Upper lobe of left lung (tissue), 6 donors: Measurements from ENCODE around the gene FAM20B. TPM values are rescaled to one million over a fixed set of nuclear protein-coding genes. Genes with fewer than 3 reads are reported as not detected.

Experiments
- ATAC-seq, 2 donors: fragments of 200-7000 bp; cut with Tn5 transposase; one replicate each; pipeline ENCODE4 v1.9.1; 2022; ENCODE audit warnings: mild to moderate bottlenecking in 2 of 2, moderate library complexity in 2 of 2; ENCODE audit not compliant: low FRiP score in 2 of 2
- DNase-seq, 2 donors: peaks; one replicate each; pipeline ENCODE4 v3.0.0-alpha.2; 2019 to 2020
- H3K27ac ChIP-seq, 4 donors: fragments of 200-600 bp; sonication (generic); one replicate each; pipeline ENCODE4 v1.5.1; 2016 to 2019
- H3K27me3 ChIP-seq, 4 donors: fragments of 200-600 bp; sonication (generic); one replicate each; pipeline ENCODE4 v1.5.1; 2017 to 2019
- H3K36me3 ChIP-seq, 4 donors: fragments of 200-600 bp; sonication (generic); one replicate each; pipeline ENCODE4 v1.5.1; 2016 to 2019
- H3K4me1 ChIP-seq, 4 donors: fragments of 200-600 bp; sonication (generic); one replicate each; pipeline ENCODE4 v1.5.1; 2018 to 2019
- H3K4me3 ChIP-seq, 4 donors: fragments of 200-600 bp; sonication (generic); one replicate each; pipeline ENCODE4 v1.5.1; 2017 to 2019; ENCODE audit warnings: mild to moderate bottlenecking in 2 of 4, moderate library complexity in 1 of 4
- H3K9me3 ChIP-seq, 4 donors: fragments of 200-600 bp; sonication (generic); one replicate each; pipeline ENCODE4 v1.5.1; 2018 to 2019
- EP300 ChIP-seq, 4 donors: sonication (generic); formaldehyde crosslinking; IDR thresholded peaks; one replicate each; pipeline ENCODE4 v1.5.1; 2017; ENCODE audit warnings: antibody characterized with exemption in 4 of 4, control low read depth in 2 of 4
- POLR2A ChIP-seq, 4 donors: fragments of 450-650 bp; IDR thresholded peaks; one replicate each; pipeline ENCODE4 v1.5.1; 2016 to 2017; ENCODE audit warnings: antibody characterized with exemption in 4 of 4, mild to moderate bottlenecking in 2 of 4
- POLR2AphosphoS5 ChIP-seq, 2 donors: sonication (generic); formaldehyde crosslinking; IDR thresholded peaks; one replicate each; pipeline ENCODE4 v1.5.1; 2017; ENCODE audit warnings: antibody characterized with exemption in 2 of 2
- WGBS, 2 donors: methylation state at CpG; one replicate each; pipeline ENCODE4 v1.1.5; 2017 to 2018; 5-methylcytosine and 5-hydroxymethylcytosine counted together
- total RNA-seq, 6 donors: library from RNA; depleted of rRNA in 4 of 6; stranded (reverse); fragments of >200 nt in 4 of 6; gene quantifications; one replicate each; pipeline versions ENCODE4 v1.1.0 to v1.2.1, GENCODE V29; 2016 to 2021
- TF ChIP-seq, protein P1 (sequence below), 6 experiments: fragments of 450-650 bp in 4 of 6; fragments of 200-600 bp in 2 of 6; sonication (generic) in 2 of 6; IDR thresholded peaks; one replicate each; pipeline ENCODE4 v1.5.1; 2016 to 2019; ENCODE audit warnings: antibody characterized with exemption in 6 of 6
- donor health status: DM: no; HTN: no; CAD: no; lungs with moderate emphysema.
- donor health status: DM: no; HTN: yes; CAD: no; lungs with severe emphysema.

The FAM20B gene
- total RNA-seq, 6 donors from 2014 or later: 7.3 to 41.7 (median 24.9) TPM

DNA sequence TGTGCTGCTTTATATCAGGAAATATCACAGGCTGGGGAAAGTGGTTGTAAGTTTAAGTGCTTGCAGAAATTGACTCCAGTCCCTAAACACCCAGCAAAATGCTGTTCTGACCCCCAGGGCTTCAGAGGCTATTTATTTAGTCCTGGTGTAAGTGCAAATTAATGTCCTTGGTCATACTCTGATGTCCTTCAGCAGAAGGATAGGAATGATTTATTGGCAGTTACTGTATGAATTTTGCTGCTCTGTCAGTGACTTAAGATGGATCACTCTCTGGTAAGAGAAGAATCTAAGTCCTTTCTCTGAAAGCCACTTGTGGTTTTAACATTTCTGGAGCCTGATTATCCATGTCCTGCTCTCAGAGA lies 21.9 kb downstream of the FAM20B start:
- ATAC-seq (no peak), DNase-seq (no peak)
- H3K36me3 ChIP-seq: peaks cover 0 to 7% (median 0%) of the 10 kb centered on the region in 4 donors
- no peaks in the 10 kb centered on the region for H3K4me1 ChIP-seq
- no peaks in the 10 kb centered on the region for H3K9me3 ChIP-seq
- TF ChIP-seq POLR2AphosphoS5 (IDR thresholded peaks at IDR 0.05) (no peak), EP300 (IDR thresholded peaks at IDR 0.05) (no peak), POLR2A (IDR thresholded peaks at IDR 0.05) (no peak)
- TF ChIP-seq, protein P1, sequence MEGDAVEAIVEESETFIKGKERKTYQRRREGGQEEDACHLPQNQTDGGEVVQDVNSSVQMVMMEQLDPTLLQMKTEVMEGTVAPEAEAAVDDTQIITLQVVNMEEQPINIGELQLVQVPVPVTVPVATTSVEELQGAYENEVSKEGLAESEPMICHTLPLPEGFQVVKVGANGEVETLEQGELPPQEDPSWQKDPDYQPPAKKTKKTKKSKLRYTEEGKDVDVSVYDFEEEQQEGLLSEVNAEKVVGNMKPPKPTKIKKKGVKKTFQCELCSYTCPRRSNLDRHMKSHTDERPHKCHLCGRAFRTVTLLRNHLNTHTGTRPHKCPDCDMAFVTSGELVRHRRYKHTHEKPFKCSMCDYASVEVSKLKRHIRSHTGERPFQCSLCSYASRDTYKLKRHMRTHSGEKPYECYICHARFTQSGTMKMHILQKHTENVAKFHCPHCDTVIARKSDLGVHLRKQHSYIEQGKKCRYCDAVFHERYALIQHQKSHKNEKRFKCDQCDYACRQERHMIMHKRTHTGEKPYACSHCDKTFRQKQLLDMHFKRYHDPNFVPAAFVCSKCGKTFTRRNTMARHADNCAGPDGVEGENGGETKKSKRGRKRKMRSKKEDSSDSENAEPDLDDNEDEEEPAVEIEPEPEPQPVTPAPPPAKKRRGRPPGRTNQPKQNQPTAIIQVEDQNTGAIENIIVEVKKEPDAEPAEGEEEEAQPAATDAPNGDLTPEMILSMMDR (IDR thresholded peaks at IDR 0.05): no peak
- no peaks in the 10 kb centered on the region for H3K27me3 ChIP-seq
- H3K4me3 ChIP-seq: no peak overlapping the region
- no peak overlapping the region for H3K27ac ChIP-seq

- no peak overlapping the region for H3K27ac ChIP-seq
- H3K4me1 ChIP-seq: no peaks in the 10 kb centered on the region
- TF ChIP-seq POLR2AphosphoS5 (IDR thresholded peaks at IDR 0.05) (no peak), EP300 (IDR thresholded peaks at IDR 0.05) (no peak), POLR2A (IDR thresholded peaks at IDR 0.05) (no peak)
- TF ChIP-seq, protein P1 (IDR thresholded peaks at IDR 0.05): no peak
- ATAC-seq (no peak), DNase-seq (no peak)
- H3K36me3 ChIP-seq: peaks cover 0 to 7% (median 0%) of the 10 kb centered on the region in 4 donors
- 95 to 100% methylated on average over 1 of the region's 1 CpG for WGBS, 2 donors
- H3K9me3 ChIP-seq: no peaks in the 10 kb centered on the region
- H3K27me3 ChIP-seq: no peaks in the 10 kb centered on the region
- H3K4me3 ChIP-seq: no peak overlapping the region
Observed at GRCh38 chr1:179048339-179049124, 22.8 kb downstream of the FAM20B start.

DNA sequence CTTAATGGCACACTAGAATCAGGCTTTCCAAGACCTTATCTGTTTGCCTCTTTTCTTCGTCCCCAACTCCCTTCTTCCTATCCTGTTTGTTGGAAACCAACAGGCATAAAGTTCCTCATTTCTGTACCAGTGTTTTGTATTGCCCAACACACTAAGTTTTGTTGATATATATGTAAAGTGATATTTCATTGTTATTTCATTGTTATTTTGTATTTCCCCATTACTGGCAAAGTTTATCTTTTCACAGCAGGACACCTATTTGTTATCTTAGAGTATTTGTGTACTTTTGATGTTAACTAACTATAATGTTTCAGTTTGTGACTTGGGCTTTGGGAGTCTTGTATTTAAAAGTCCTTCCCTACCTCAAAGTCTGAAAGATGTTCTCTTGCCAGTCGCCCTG lies 27.1 kb downstream of the FAM20B start:
- 68 to 77% methylated on average over 2 of the region's 2 CpGs for WGBS, 2 donors
- no peaks in the 10 kb centered on the region for H3K4me1 ChIP-seq

DNA sequence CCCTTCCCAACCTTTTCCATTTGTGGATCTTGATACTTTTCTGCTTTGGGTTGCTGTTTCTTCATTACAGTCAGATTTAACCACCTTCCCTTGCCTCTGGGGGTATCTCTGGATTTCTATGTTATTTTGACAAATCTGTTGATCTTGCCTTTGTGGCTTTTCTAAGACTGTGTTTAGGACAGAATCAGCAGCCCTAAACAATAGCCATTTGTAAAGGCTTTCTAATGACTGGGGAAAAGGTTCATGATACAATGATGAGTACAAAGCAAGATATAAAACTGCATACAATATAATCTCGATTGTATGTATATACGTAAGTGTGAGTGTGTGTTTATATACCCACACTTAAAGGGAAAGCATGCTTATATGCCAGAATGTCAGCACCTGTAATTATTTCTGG lies 27.8 kb downstream of the FAM20B start:
- TF ChIP-seq, protein P1 (IDR thresholded peaks at IDR 0.05): no peak
- TF ChIP-seq POLR2AphosphoS5 (IDR thresholded peaks at IDR 0.05) (no peak), POLR2A (IDR thresholded peaks at IDR 0.05) (no peak), EP300 (IDR thresholded peaks at IDR 0.05) (no peak)
- WGBS, 2 donors: 93% methylated on average over 2 of the region's 2 CpGs
- no peak overlapping the region for H3K4me3 ChIP-seq

More for the DNA sequence above, 27.1 kb downstream of the FAM20B start:
- H3K4me3 ChIP-seq: no peak overlapping the region
- DNase-seq: no peak
- peaks cover 0 to 12% (median 3%) of the 10 kb centered on the region in 4 donors for H3K36me3 ChIP-seq
- TF ChIP-seq EP300 (IDR thresholded peaks at IDR 0.05) (no peak), POLR2AphosphoS5 (IDR thresholded peaks at IDR 0.05) (no peak), POLR2A (IDR thresholded peaks at IDR 0.05) (no peak)
- TF ChIP-seq, protein P1 (IDR thresholded peaks at IDR 0.05): no peak
- H3K9me3 ChIP-seq: no peaks in the 10 kb centered on the region
- ATAC-seq: no peak
- H3K27ac ChIP-seq: no peak overlapping the region
- H3K27me3 ChIP-seq: no peaks in the 10 kb centered on the region

GRCh38 chr1:179055937-179056336 lies 30.2 kb downstream of the FAM20B start:
- no peak overlapping the region for H3K4me3 ChIP-seq
- no peak for DNase-seq
- WGBS, 2 donors: 97 to 98% methylated on average over 2 of the region's 2 CpGs
- no peaks in the 10 kb centered on the region for H3K27me3 ChIP-seq
- no peak overlapping the region for H3K27ac ChIP-seq
- H3K9me3 ChIP-seq: no peaks in the 10 kb centered on the region
- TF ChIP-seq EP300 (IDR thresholded peaks at IDR 0.05): no peak
- TF ChIP-seq POLR2AphosphoS5 (IDR thresholded peaks at IDR 0.05): no peak
- TF ChIP-seq, protein P1 (IDR thresholded peaks at IDR 0.05): no peak
- TF ChIP-seq POLR2A (IDR thresholded peaks at IDR 0.05): no peak
- no peak for ATAC-seq
- peaks cover 0 to 5% (median 2%) of the 10 kb centered on the region in 4 donors for H3K36me3 ChIP-seq
- H3K4me1 ChIP-seq: no peaks in the 10 kb centered on the region

More for the DNA sequence above, 27.8 kb downstream of the FAM20B start:
- ATAC-seq (no peak), DNase-seq (no peak)
- Histone ChIP-seq H3K27ac (no peak overlapping the region), H3K27me3 (no peaks in the 10 kb centered on the region), H3K36me3 (peaks cover 0 to 12% (median 3%) of the 10 kb centered on the region in 4 donors), H3K4me1 (no peaks in the 10 kb centered on the region), H3K9me3 (no peaks in the 10 kb centered on the region)
